Erythroblast (primary cell): ENCODE measurements around the gene CCN5.

Source experiments
- GATA1 ChIP-seq: IDR thresholded peaks from 2 replicates; pipeline ENCODE4 v1.6.1; 2011; ENCODE audit warnings: low read depth, mild to moderate bottlenecking, control low read depth, low read length, moderate library complexity
- POLR2A ChIP-seq: IDR thresholded peaks from 2 replicates; pipeline ENCODE4 v1.6.1; 2011; ENCODE audit warnings: mild to moderate bottlenecking, low read length

DNA sequence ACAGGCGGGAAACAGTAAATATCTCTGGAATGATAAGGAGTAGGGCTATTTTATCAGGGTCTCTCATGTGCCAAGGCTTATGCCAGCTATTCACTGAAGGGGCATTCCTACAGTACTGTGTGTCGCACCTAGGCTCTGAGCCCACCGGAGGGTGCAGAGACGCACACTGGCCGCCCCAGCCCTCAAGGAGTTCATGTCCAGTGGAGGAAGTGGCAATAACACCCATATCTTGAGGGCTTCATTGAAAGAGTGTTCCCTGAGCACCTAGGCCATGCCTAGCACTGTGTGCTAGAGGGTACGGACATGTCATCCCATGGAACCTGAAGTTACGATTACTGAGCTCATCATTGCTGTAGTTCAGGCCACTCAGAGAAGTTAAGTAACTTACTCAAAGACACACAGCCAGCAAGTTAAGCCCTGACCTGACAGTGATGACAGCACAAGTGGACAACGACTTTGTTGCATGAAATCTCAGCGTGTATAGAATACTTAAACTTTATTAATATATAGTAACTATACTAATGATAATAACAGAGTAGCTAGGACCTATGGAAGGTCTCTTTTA is 8.7 kb downstream of the CCN5 start:
- TF ChIP-seq POLR2A (no peak), GATA1 (no peak)
